ENCODE measurements around the gene PRUNE2.

GRCh38 chr9:76571743-76572146 lies 334.2 kb downstream of the PRUNE2 start:
- TF ChIP-seq YY1 (IDR thresholded peaks at IDR 0.05; ENCODE audit: extremely low read depth, insufficient replicate concordance, low read depth, low read length) (no peak), SP1 (IDR thresholded peaks at IDR 0.05; ENCODE audit: low read depth) (no peak)

Measured in HCT116 (cell line).